Nephron (organoid): Measurements from ENCODE around the gene ATP13A5.

Experiments used
- H3K27ac Mint-ChIP-seq, 3 experiments: 2 replicates each; pipeline ENCODE4 v1.8.0; 2020; ENCODE audit warnings: mixed read lengths in 3 of 3, mild to moderate bottlenecking in 2 of 3, moderate library complexity in 1 of 3
- H3K27me3 Mint-ChIP-seq: 2 replicates; pipeline ENCODE4 v1.8.0; 2021; ENCODE audit warnings: low read depth, mild to moderate bottlenecking, moderate library complexity, mixed read lengths
- H3K36me3 Mint-ChIP-seq: 2 replicates; pipeline ENCODE4 v1.8.0; 2020; ENCODE audit warnings: low read depth, mixed read lengths
- H3K4me1 Mint-ChIP-seq: 2 replicates; pipeline ENCODE4 v1.8.0; 2020; ENCODE audit warnings: mixed read lengths
- H3K4me3 Mint-ChIP-seq, 3 experiments: 2 replicates each; pipeline ENCODE4 v1.8.0; 2020; ENCODE audit warnings: mild to moderate bottlenecking in 3 of 3, mixed read lengths in 3 of 3, moderate library complexity in 2 of 3
- H3K9me3 Mint-ChIP-seq: 2 replicates; pipeline ENCODE4 v1.8.0; 2020; ENCODE audit warnings: mixed read lengths
- TF ChIP-seq, protein P1 (sequence below), 3 experiments: fragments of 200-600 bp; sonication (generic); IDR thresholded peaks; one replicate each; pipeline ENCODE4 v1.5.0; 2021; ENCODE audit warnings: antibody characterized with exemption in 3 of 3; ENCODE audit not compliant: unreplicated experiment in 3 of 3

Gene ATP13A5

GRCh38 chr3:193301433-193301832, 77.1 kb downstream of the ATP13A5 start:
- H3K27me3 Mint-ChIP-seq: peaks cover 7% of the 10 kb centered on the region
- no peaks in the 10 kb centered on the region for H3K36me3 Mint-ChIP-seq
- no peak overlapping the region for H3K27ac Mint-ChIP-seq
- TF ChIP-seq, protein P1, sequence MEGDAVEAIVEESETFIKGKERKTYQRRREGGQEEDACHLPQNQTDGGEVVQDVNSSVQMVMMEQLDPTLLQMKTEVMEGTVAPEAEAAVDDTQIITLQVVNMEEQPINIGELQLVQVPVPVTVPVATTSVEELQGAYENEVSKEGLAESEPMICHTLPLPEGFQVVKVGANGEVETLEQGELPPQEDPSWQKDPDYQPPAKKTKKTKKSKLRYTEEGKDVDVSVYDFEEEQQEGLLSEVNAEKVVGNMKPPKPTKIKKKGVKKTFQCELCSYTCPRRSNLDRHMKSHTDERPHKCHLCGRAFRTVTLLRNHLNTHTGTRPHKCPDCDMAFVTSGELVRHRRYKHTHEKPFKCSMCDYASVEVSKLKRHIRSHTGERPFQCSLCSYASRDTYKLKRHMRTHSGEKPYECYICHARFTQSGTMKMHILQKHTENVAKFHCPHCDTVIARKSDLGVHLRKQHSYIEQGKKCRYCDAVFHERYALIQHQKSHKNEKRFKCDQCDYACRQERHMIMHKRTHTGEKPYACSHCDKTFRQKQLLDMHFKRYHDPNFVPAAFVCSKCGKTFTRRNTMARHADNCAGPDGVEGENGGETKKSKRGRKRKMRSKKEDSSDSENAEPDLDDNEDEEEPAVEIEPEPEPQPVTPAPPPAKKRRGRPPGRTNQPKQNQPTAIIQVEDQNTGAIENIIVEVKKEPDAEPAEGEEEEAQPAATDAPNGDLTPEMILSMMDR (IDR thresholded peaks at IDR 0.05; ENCODE audit: unreplicated experiment in 3 of 3): no peak
- peaks cover 3% of the 10 kb centered on the region for H3K9me3 Mint-ChIP-seq
- H3K4me3 Mint-ChIP-seq: no peak overlapping the region
- no peaks in the 10 kb centered on the region for H3K4me1 Mint-ChIP-seq

- Mint-ChIP-seq H3K27ac (no peak overlapping the region), H3K4me1 (no peaks in the 10 kb centered on the region), H3K36me3 (no peaks in the 10 kb centered on the region), H3K4me3 (no peak overlapping the region), H3K27me3 (peaks cover 6% of the 10 kb centered on the region), H3K9me3 (peaks cover 16% of the 10 kb centered on the region)
- TF ChIP-seq, protein P1 (IDR thresholded peaks at IDR 0.05; ENCODE audit: unreplicated experiment in 3 of 3): no peak
Measured at GRCh38 chr3:193297421-193297820, 81.1 kb downstream of the ATP13A5 start.

DNA sequence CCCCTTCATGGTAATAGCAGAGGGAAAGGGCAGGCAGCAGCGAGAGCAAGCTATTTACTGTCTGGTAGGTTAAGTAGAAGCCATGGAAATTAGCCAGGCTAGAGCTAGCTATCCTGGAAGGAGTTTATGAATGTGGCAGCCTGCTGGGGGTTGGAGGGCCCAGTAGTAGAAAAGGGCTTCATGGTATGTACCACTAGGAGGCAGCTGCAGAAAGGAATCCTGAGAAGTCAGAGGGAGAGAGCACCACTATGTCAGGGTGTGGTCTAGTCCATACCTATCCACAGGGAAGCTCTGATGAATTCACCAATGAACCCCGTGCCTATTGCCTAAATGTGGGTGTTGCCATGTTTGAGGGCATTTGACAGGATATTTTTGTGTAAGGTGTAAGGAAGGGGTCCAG, 82.6 kb downstream of the ATP13A5 start:
- Mint-ChIP-seq H3K4me1 (no peaks in the 10 kb centered on the region), H3K9me3 (peaks cover 21% of the 10 kb centered on the region), H3K27me3 (peaks cover 3% of the 10 kb centered on the region), H3K4me3 (no peak overlapping the region), H3K27ac (no peak overlapping the region), H3K36me3 (no peaks in the 10 kb centered on the region)
- TF ChIP-seq, protein P1 (IDR thresholded peaks at IDR 0.05; ENCODE audit: unreplicated experiment in 3 of 3): no peak

DNA sequence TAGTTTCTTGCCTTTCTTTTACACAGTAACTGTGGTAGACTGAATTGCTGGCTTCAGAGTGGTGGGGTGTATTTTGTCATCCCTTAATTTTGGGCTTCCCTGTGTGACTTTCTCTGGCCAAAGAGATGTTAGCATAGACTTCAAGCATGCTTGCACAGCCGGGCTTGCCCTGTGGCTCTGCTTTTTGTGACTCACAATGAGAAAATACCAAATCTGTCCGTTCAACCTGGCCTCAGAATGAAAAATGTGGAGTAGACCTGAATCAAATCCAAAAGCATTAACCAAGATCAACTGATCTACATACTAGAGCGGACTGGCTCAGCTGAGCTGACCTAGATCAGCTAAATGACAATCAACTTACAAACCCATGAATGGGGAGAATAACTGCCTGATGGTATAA, 86.2 kb downstream of the ATP13A5 start:
- Mint-ChIP-seq H3K4me1 (no peaks in the 10 kb centered on the region), H3K27me3 (peaks cover 3% of the 10 kb centered on the region), H3K9me3 (peaks cover 24% of the 10 kb centered on the region), H3K36me3 (no peaks in the 10 kb centered on the region), H3K4me3 (no peak overlapping the region), H3K27ac (no peak overlapping the region)
- TF ChIP-seq, protein P1 (IDR thresholded peaks at IDR 0.05; ENCODE audit: unreplicated experiment in 3 of 3): no peak

DNA sequence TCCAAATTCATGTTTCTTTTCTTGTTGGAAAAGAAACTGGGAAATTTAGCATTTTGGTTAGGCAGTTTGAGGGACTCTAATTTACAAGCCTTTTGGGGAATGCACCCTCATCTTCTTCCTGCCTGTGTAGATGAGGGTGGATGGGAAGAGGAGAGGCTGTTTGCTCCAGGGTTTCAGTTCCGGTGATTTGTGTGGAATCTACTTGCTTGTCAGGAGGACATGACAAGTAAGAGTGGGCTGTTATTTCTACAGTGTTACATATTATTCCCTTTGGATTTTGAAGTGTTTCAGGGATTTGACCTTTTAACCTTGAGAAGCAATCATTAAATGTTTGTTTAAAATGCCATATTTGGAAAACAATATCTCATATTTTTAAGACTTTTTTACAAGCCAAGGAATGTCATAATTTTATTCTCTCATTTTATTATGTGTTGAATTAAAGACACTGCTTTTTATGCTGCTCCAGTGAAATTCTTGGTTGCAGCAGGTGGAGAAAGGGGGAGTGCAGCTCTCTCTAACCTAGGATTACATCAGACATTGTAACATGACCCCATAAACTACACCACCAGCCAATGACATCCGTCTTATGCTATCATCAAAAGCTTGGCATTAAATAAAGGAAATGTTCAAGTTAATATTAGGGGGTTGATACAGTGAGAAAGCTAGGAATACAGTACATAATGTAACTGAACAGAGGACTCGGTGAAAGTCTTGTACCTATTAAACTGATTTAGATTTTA, 107.3 kb downstream of the ATP13A5 start:
- Mint-ChIP-seq H3K9me3 (no peaks in the 10 kb centered on the region), H3K27ac (no peak overlapping the region), H3K36me3 (no peaks in the 10 kb centered on the region), H3K4me1 (peaks cover 18% of the 10 kb centered on the region), H3K4me3 (no peak overlapping the region), H3K27me3 (no peaks in the 10 kb centered on the region)
- TF ChIP-seq, protein P1 (IDR thresholded peaks at IDR 0.05; ENCODE audit: unreplicated experiment in 3 of 3): no peak

- H3K4me1 Mint-ChIP-seq: peaks cover 18% of the 10 kb centered on the region
- no peaks in the 10 kb centered on the region for H3K9me3 Mint-ChIP-seq
- H3K4me3 Mint-ChIP-seq: no peak overlapping the region
- no peaks in the 10 kb centered on the region for H3K27me3 Mint-ChIP-seq
- no peaks in the 10 kb centered on the region for H3K36me3 Mint-ChIP-seq
- H3K27ac Mint-ChIP-seq: no peak overlapping the region
- TF ChIP-seq, protein P1 (IDR thresholded peaks at IDR 0.05; ENCODE audit: unreplicated experiment in 3 of 3): no peak
Measured at GRCh38 chr3:193270451-193270850, 108.1 kb downstream of the ATP13A5 start.
